Measurements from ENCODE around the gene OVOL1. TPM values are rescaled to one million over a fixed set of nuclear protein-coding genes. Genes with fewer than 3 reads are reported as not detected.

Gene OVOL1
- total and polyA plus RNA-seq, 2 experiments from 2014 or later = 1.5 to 3.3 TPM

DNA sequence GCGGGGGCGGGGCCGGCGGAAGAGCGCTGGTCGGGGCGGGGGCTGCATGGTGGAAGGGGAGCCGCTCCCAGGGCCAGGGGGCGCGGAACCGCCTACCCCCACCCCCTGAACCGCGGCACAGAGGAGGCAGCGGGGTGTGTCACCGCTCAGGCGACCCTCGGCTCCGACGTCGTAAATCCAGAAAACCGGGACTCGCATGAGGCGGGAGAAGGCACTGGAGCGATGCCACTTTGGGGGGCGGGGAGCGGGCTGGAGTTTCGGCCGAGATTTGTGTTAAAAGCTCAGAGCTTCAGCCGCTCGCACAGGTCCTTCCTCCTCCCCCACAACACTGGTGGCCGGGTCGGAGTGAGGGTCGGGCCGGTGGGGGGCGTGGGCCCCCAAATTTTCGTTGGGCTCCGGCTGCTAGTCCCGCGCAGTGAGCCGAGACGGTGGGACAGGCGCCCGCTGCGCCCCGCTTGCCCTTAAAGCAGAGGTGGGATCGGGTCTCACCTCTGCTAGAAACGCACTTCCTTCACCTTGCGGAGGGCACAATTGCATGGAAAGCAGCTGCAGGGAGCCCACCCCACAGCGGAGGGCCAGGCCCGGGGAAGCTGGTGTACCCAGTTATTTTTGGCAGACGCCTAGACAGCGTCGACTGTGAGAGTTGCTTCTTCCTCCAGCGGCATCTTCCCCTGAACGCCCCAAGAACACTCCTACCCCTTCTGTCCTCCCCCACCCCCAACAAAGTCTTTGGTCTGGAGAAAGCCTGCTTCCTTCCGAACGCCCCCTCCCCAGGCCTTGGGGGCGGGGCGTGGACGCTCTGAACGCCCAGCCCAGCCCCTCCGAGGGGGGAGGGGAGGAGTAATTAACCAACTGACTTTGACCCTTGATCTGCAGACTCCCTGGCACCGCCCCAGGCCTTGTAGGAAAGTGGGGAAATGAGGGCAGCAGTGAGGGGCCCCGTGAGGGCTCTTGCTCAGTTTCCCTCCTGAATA lies 1.1 kb downstream of the OVOL1 start:
- Histone ChIP-seq H3K4me2 (peak overlapping the region; percentile 82), H3K27me3 (ENCODE audit: insufficient read depth) (peaks cover 58% of the 10 kb centered on the region), H3K4me3 (peak overlapping the region; percentile 86), H3K79me2 (replicated peaks; ENCODE audit: insufficient read depth) (no peaks in the 10 kb centered on the region; the same call in 1 of the 2 replicates), H3K4me1 (ENCODE audit: insufficient read depth) (peaks cover 29% of the 10 kb centered on the region), H3K36me3 (ENCODE audit: insufficient read depth) (no peaks in the 10 kb centered on the region), H4K20me1 (replicated peaks; ENCODE audit: insufficient read depth) (no peaks in the 10 kb centered on the region), H3K9me2 (ENCODE audit: insufficient read depth) (0 out of 2 replicates have a peak, but pooled peaks cover 2% of the 10 kb centered on the region), H3K27ac (ENCODE audit: low read depth) (no peak overlapping the region), H2AFZ (peak overlapping the region; percentile 87), H3F3A (replicated peaks; ENCODE audit: low read depth) (no peaks in the 10 kb centered on the region)
- H3K9me3 Mint-ChIP-seq = no peaks in the 10 kb centered on the region; the same call in 2 of the 3 replicates
- H3K4me3 Mint-ChIP-seq = peak overlapping the region; percentile 86
- 0 out of 2 replicates have a peak overlapping the region, but pooled peaks have one; percentile 62 for H3K27ac Mint-ChIP-seq
- ATAC-seq = peak; percentile 17
- H3K27me3 Mint-ChIP-seq (ENCODE audit: insufficient read depth, low read depth, poor library complexity) = peaks cover 54% of the 10 kb centered on the region
- TF ChIP-seq, protein P1, sequence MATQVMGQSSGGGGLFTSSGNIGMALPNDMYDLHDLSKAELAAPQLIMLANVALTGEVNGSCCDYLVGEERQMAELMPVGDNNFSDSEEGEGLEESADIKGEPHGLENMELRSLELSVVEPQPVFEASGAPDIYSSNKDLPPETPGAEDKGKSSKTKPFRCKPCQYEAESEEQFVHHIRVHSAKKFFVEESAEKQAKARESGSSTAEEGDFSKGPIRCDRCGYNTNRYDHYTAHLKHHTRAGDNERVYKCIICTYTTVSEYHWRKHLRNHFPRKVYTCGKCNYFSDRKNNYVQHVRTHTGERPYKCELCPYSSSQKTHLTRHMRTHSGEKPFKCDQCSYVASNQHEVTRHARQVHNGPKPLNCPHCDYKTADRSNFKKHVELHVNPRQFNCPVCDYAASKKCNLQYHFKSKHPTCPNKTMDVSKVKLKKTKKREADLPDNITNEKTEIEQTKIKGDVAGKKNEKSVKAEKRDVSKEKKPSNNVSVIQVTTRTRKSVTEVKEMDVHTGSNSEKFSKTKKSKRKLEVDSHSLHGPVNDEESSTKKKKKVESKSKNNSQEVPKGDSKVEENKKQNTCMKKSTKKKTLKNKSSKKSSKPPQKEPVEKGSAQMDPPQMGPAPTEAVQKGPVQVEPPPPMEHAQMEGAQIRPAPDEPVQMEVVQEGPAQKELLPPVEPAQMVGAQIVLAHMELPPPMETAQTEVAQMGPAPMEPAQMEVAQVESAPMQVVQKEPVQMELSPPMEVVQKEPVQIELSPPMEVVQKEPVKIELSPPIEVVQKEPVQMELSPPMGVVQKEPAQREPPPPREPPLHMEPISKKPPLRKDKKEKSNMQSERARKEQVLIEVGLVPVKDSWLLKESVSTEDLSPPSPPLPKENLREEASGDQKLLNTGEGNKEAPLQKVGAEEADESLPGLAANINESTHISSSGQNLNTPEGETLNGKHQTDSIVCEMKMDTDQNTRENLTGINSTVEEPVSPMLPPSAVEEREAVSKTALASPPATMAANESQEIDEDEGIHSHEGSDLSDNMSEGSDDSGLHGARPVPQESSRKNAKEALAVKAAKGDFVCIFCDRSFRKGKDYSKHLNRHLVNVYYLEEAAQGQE (IDR thresholded peaks at IDR 0.05; ENCODE audit: unreplicated experiment) = no peak
- TF ChIP-seq EZH2 (IDR thresholded peaks at IDR 0.05; ENCODE audit: low read depth, unreplicated experiment) (peak; percentile 65), POLR2AphosphoS5 (IDR thresholded peaks at IDR 0.05; ENCODE audit: low read depth) (peak; percentile 61), EZH2phosphoT487 (IDR thresholded peaks at IDR 0.05; ENCODE audit: unreplicated experiment) (no peak)
- TF ChIP-seq, protein P2, sequence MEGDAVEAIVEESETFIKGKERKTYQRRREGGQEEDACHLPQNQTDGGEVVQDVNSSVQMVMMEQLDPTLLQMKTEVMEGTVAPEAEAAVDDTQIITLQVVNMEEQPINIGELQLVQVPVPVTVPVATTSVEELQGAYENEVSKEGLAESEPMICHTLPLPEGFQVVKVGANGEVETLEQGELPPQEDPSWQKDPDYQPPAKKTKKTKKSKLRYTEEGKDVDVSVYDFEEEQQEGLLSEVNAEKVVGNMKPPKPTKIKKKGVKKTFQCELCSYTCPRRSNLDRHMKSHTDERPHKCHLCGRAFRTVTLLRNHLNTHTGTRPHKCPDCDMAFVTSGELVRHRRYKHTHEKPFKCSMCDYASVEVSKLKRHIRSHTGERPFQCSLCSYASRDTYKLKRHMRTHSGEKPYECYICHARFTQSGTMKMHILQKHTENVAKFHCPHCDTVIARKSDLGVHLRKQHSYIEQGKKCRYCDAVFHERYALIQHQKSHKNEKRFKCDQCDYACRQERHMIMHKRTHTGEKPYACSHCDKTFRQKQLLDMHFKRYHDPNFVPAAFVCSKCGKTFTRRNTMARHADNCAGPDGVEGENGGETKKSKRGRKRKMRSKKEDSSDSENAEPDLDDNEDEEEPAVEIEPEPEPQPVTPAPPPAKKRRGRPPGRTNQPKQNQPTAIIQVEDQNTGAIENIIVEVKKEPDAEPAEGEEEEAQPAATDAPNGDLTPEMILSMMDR (conservative IDR thresholded peaks at IDR 0.05; ENCODE audit: low read depth in 2 of 2) = no peak
- TF ChIP-seq, protein P3, sequence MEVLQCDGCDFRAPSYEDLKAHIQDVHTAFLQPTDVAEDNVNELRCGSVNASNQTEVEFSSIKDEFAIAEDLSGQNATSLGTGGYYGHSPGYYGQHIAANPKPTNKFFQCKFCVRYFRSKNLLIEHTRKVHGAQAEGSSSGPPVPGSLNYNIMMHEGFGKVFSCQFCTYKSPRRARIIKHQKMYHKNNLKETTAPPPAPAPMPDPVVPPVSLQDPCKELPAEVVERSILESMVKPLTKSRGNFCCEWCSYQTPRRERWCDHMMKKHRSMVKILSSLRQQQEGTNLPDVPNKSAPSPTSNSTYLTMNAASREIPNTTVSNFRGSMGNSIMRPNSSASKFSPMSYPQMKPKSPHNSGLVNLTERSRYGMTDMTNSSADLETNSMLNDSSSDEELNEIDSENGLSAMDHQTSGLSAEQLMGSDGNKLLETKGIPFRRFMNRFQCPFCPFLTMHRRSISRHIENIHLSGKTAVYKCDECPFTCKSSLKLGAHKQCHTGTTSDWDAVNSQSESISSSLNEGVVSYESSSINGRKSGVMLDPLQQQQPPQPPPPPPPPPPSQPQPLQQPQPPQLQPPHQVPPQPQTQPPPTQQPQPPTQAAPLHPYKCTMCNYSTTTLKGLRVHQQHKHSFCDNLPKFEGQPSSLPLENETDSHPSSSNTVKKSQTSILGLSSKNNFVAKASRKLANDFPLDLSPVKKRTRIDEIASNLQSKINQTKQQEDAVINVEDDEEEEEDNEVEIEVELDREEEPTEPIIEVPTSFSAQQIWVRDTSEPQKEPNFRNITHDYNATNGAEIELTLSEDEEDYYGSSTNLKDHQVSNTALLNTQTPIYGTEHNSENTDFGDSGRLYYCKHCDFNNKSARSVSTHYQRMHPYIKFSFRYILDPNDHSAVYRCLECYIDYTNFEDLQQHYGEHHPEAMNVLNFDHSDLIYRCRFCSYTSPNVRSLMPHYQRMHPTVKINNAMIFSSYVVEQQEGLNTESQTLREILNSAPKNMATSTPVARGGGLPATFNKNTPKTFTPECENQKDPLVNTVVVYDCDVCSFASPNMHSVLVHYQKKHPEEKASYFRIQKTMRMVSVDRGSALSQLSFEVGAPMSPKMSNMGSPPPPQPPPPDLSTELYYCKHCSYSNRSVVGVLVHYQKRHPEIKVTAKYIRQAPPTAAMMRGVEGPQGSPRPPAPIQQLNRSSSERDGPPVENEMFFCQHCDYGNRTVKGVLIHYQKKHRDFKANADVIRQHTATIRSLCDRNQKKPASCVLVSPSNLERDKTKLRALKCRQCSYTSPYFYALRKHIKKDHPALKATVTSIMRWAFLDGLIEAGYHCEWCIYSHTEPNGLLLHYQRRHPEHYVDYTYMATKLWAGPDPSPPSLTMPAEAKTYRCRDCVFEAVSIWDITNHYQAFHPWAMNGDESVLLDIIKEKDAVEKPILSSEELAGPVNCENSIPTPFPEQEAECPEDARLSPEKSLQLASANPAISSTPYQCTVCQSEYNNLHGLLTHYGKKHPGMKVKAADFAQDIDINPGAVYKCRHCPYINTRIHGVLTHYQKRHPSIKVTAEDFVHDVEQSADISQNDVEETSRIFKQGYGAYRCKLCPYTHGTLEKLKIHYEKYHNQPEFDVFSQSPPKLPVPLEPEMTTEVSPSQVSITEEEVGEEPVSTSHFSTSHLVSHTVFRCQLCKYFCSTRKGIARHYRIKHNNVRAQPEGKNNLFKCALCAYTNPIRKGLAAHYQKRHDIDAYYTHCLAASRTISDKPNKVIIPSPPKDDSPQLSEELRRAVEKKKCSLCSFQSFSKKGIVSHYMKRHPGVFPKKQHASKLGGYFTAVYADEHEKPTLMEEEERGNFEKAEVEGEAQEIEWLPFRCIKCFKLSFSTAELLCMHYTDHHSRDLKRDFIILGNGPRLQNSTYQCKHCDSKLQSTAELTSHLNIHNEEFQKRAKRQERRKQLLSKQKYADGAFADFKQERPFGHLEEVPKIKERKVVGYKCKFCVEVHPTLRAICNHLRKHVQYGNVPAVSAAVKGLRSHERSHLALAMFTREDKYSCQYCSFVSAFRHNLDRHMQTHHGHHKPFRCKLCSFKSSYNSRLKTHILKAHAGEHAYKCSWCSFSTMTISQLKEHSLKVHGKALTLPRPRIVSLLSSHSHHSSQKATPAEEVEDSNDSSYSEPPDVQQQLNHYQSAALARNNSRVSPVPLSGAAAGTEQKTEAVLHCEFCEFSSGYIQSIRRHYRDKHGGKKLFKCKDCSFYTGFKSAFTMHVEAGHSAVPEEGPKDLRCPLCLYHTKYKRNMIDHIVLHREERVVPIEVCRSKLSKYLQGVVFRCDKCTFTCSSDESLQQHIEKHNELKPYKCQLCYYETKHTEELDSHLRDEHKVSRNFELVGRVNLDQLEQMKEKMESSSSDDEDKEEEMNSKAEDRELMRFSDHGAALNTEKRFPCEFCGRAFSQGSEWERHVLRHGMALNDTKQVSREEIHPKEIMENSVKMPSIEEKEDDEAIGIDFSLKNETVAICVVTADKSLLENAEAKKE (CRISPR knock-in tag; IDR thresholded peaks at IDR 0.05) = no peak
- DNase-seq (ENCODE audit: low spot score) = peak; percentile 91
- H3K36me3 Mint-ChIP-seq (ENCODE audit: low read depth) = no peaks in the 10 kb centered on the region; the same call in 2 of the 3 replicates
- peaks cover 45% of the 10 kb centered on the region for H3K4me1 Mint-ChIP-seq

Measured in GM23338 (cell line).